ENCODE measurements around the gene TNIK.
A peak's percentile ranks its signal among the peaks of the same experiment; 100 is the strongest.
"Not testable (repeated sequence)": the region's sequence is repeated elsewhere in the genome, so short reads cannot be mapped to it uniquely, and the experiment has no call there.

TNIK gene

GRCh38 chr3:171373711-171374110 is 86.5 kb downstream of the TNIK start:
- no peak for TF ChIP-seq MAX (IDR thresholded peaks at IDR 0.05; ENCODE audit: low read depth, low read length)
- H3K4me3 ChIP-seq (ENCODE audit: low read depth, low read length) = no peak overlapping the region
- no peak for DNase-seq (ENCODE audit: low read depth)

- TF ChIP-seq CTCF (IDR thresholded peaks at IDR 0.05; ENCODE audit: low read depth, low read length) = no peak
- no peak for TF ChIP-seq MYC (IDR thresholded peaks at IDR 0.05; ENCODE audit: low read depth, low read length)
- TF ChIP-seq POLR2A (IDR thresholded peaks at IDR 0.05; ENCODE audit: extremely low read depth, insufficient read length) = no peak
- no peak for TF ChIP-seq MAX (IDR thresholded peaks at IDR 0.05; ENCODE audit: low read depth, low read length)
- DNase-seq (ENCODE audit: low read depth) = no peak
- H3K4me3 ChIP-seq (ENCODE audit: low read depth, low read length) = no peak overlapping the region
Observed at GRCh38 chr3:171372694-171373093, 87.5 kb downstream of the TNIK start.

- H3K4me3 ChIP-seq (ENCODE audit: low read depth, low read length) = no peak overlapping the region
- DNase-seq (ENCODE audit: low read depth) = no peak
- TF ChIP-seq MYC (IDR thresholded peaks at IDR 0.05; ENCODE audit: low read depth, low read length) = no peak
- TF ChIP-seq MAX (IDR thresholded peaks at IDR 0.05; ENCODE audit: low read depth, low read length) = no peak
- no peak for TF ChIP-seq POLR2A (IDR thresholded peaks at IDR 0.05; ENCODE audit: extremely low read depth, insufficient read length)
- no peak for TF ChIP-seq CTCF (IDR thresholded peaks at IDR 0.05; ENCODE audit: low read depth, low read length)
Observed at GRCh38 chr3:171371354-171371753, 88.9 kb downstream of the TNIK start.

- H3K4me3 ChIP-seq (ENCODE audit: low read depth, low read length) = no peak overlapping the region
- no peak for TF ChIP-seq CTCF (IDR thresholded peaks at IDR 0.05; ENCODE audit: low read depth, low read length)
- no peak for TF ChIP-seq POLR2A (IDR thresholded peaks at IDR 0.05; ENCODE audit: extremely low read depth, insufficient read length)
- TF ChIP-seq MYC (IDR thresholded peaks at IDR 0.05; ENCODE audit: low read depth, low read length) = no peak
- no peak for TF ChIP-seq MAX (IDR thresholded peaks at IDR 0.05; ENCODE audit: low read depth, low read length)
- DNase-seq (ENCODE audit: low read depth) = no peak
Observed at GRCh38 chr3:171369156-171369555, 91.0 kb downstream of the TNIK start.

GRCh38 chr3:171366738-171367137 is 93.5 kb downstream of the TNIK start:
- not testable (repeated sequence) for H3K4me3 ChIP-seq (ENCODE audit: low read depth, low read length)
- DNase-seq (ENCODE audit: low read depth) = peak; percentile 20

- no peak for DNase-seq (ENCODE audit: low read depth)
- H3K4me3 ChIP-seq (ENCODE audit: low read depth, low read length) = no peak overlapping the region
- TF ChIP-seq CTCF (IDR thresholded peaks at IDR 0.05; ENCODE audit: low read depth, low read length) (no peak), POLR2A (IDR thresholded peaks at IDR 0.05; ENCODE audit: extremely low read depth, insufficient read length) (no peak), MAX (IDR thresholded peaks at IDR 0.05; ENCODE audit: low read depth, low read length) (no peak), MYC (IDR thresholded peaks at IDR 0.05; ENCODE audit: low read depth, low read length) (no peak)
Observed at GRCh38 chr3:171366043-171366442, 94.2 kb downstream of the TNIK start.

- DNase-seq (ENCODE audit: low read depth) = no peak
- H3K4me3 ChIP-seq (ENCODE audit: low read depth, low read length) = no peak overlapping the region
- TF ChIP-seq POLR2A (IDR thresholded peaks at IDR 0.05; ENCODE audit: extremely low read depth, insufficient read length) (no peak), MYC (IDR thresholded peaks at IDR 0.05; ENCODE audit: low read depth, low read length) (no peak), CTCF (IDR thresholded peaks at IDR 0.05; ENCODE audit: low read depth, low read length) (no peak), MAX (IDR thresholded peaks at IDR 0.05; ENCODE audit: low read depth, low read length) (no peak)
Observed at GRCh38 chr3:171365489-171365888, 94.7 kb downstream of the TNIK start.

Data from NB4 (cell line).